ENCODE results near the gene ARHGEF28.
A peak's percentile ranks its signal among the peaks of the same experiment; 100 is the strongest.

The ARHGEF28 gene, protein sequence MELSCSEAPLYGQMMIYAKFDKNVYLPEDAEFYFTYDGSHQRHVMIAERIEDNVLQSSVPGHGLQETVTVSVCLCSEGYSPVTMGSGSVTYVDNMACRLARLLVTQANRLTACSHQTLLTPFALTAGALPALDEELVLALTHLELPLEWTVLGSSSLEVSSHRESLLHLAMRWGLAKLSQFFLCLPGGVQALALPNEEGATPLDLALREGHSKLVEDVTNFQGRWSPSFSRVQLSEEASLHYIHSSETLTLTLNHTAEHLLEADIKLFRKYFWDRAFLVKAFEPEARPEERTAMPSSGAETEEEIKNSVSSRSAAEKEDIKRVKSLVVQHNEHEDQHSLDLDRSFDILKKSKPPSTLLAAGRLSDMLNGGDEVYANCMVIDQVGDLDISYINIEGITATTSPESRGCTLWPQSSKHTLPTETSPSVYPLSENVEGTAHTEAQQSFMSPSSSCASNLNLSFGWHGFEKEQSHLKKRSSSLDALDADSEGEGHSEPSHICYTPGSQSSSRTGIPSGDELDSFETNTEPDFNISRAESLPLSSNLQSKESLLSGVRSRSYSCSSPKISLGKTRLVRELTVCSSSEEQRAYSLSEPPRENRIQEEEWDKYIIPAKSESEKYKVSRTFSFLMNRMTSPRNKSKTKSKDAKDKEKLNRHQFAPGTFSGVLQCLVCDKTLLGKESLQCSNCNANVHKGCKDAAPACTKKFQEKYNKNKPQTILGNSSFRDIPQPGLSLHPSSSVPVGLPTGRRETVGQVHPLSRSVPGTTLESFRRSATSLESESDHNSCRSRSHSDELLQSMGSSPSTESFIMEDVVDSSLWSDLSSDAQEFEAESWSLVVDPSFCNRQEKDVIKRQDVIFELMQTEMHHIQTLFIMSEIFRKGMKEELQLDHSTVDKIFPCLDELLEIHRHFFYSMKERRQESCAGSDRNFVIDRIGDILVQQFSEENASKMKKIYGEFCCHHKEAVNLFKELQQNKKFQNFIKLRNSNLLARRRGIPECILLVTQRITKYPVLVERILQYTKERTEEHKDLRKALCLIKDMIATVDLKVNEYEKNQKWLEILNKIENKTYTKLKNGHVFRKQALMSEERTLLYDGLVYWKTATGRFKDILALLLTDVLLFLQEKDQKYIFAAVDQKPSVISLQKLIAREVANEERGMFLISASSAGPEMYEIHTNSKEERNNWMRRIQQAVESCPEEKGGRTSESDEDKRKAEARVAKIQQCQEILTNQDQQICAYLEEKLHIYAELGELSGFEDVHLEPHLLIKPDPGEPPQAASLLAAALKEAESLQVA (N-terminal part only)

DNA sequence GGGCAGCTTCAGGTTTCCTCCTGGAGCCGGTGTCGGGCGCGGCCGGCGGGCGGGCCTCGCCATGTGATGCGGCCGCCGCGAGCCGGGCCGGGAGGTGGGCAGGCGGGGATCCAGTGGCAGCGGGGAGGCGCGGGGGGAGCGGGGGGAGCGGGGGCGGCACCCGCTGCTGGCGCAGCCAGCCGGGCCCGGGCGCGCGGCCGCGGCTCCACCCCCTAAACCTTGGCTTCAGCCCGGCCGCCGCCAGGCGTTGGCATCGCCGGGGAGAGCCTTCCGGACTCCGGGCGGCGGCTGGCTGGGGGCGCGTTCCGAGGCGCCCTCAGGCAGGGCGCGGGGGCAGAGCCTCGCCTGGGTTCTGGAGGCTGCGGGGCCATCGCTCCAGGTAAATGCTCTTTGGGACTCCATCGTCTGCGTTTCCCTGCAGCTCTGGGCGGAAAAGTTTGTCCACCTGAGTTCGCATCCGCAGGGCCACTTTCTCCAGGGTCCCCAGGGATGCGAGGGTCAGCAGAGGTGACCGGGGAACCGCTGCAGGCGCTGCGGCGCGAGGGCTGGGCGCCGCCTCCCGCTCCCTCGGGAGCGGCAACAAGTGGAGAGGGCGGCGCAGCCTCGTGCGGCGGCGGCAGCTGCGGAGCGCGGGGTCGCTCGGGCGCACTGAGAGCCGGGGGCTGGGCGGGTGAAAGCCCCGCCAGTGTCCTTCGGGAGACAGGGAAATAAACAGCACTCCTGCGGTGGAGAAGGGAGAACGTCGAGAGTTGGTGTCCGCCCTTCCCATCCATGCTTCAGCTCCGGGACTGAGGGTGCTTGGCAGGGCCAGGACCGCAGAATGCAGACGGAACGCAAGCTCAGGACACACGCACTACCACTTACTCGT is at the start of gene ARHGEF28:
Gene ARHGEF28 (plus strand): TSS at position 253 of the 868 bp plus-strand sequence. CDS start 58,656 bp downstream, outside the sequence.
- DNase-seq (ENCODE audit: extremely low read depth in 1 of 2, low read depth in 1 of 2) = peak in 1 of 2 donors; percentile 17

DNA sequence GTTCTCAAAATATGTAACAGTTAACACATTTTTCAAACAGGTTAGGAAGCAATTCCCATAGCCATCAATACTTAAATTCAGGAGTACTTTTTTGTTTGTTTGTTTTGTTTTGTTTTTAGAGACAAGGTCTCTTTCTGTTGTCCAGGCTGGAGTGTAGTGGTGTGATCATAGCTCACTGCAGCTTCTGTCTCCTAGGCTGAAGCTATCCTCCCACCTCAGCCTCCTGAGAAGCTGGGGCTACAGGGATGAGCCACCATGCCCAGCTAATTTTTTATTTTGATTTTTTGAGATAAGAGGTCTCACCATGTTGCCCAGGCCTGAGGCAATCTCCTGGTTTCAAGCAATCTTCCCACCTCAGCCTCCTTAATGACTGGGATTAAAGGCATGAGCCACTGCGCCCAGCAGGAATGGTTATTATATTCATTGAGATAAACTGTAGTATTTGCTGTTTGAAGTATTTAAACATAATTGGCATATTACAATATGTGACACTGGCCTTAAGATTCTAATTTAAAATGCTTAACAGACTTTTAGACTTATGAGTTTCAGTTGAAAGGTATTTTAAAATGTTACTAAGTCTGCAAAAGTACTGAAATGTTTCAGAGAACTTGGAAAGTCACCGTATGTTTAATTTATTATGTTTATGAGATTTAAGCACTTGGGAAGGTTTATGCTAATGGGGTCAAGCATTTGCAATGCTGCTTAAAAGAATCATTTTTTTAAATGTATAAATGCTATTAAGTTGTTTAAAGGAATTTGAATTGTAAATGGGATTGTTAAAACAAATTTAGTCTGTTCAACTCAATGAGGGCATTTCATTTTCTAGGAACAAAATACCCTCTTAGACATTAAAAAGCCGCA is 43.5 kb upstream of the ARHGEF28 start:
- no peak for DNase-seq (ENCODE audit: extremely low read depth in 1 of 2, low read depth in 1 of 2)

DNA sequence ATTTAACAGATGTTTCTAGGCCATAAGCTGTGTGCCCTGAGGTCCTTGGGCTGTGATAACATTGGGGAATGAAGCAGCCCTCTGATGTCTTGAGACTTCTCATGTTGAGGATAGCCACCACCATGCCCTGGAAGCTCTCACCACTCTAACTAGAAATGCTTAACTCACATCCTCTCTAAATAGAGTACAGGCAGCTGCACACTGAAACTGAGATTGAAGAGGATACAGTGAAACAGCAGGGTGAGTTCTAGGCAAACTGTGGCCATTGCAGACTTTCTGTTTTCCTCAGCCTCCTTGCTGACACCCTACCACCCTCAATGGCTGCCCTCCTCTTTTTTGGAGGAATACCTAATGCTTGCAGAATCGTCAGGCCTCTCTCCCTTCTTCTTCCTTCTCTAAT is 38.1 kb upstream of the ARHGEF28 start:
- DNase-seq (ENCODE audit: extremely low read depth in 1 of 2, low read depth in 1 of 2) = no peak

DNA sequence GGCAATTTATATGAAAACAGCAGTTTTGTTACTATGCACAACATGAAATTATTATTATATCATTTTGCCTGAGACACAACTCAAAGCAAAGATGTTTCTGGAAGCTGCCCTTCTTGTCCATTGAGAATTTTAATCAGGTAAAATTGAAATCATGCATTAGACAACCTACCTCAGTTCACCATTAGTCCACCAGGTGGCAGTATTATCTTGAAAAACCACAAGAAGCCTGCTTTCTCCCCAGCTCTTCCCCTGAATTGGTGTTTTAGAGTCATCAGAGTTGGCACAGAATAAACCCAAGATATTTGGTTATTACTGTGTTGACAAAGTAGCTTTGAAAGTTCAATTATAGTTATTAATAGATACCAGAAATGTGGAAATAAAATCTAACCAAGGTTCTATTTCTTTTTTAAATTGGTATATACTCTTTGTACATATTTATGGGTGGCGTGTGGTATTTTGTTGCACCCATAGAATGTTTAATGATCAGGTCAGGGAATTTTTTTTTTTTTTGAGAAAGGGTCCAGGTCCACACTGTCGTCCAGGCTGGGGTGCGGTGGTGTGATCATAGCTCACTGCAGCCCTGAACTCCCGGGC is 34.8 kb upstream of the ARHGEF28 start:
- peak in 1 of 2 donors; percentile 6 for DNase-seq (ENCODE audit: extremely low read depth in 1 of 2, low read depth in 1 of 2)

DNA sequence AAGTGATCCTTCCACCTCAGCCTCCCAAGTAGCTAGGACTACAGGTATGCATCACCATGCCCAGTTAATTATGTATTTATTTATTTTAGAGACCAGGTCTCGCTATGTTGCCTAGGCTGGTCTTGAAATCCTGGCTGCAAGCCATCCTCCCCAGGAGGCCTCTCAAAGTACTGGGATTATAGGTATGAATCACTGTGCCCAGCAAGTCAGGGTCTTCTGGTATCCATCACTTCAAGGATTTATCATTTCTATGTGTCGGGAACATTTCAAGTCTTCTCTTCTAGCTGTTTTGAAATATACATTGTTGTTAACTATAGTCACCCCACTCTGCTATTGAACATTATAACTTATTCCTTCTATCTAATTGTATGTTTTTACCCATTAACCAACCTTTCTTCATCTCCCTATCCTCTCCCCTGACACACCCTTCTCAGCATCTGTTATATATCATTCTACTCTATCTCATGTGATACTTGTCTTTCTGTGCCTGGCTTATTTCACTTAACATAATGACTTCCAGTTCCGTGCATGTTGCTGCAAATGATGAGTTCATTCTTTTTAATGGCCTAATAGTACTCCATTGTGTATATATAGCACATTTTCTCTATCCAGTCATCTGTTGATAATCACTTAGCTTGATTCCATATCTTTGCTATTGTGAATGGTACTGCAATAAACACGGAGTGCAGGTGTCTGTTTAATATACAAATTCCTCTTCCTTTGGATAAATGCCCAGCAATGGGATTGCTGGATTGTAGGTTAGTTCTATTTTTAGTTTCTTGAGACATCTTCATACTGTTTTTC is 34.1 kb upstream of the ARHGEF28 start:
- no peak for DNase-seq (ENCODE audit: extremely low read depth in 1 of 2, low read depth in 1 of 2)

DNA sequence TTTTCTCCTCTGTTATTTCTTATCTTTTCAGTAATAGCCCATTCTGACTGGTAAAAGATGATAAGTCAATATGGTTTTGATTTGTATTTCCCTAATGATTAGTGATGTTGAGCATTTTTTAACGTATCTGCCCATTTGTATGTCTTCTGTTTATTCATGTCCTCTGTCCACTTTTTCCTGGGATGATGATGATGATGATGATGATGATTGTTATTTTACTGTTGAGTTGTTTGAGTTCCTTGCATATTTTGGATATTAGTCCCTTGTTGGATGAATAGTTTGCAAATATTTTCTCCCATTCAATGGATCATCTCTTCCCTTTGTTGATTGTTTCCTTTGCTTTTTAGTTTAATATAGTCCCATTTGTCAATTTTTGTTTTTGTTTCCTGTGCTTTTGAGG is 33.4 kb upstream of the ARHGEF28 start:
- no peak for DNase-seq (ENCODE audit: extremely low read depth in 1 of 2, low read depth in 1 of 2)

DNA sequence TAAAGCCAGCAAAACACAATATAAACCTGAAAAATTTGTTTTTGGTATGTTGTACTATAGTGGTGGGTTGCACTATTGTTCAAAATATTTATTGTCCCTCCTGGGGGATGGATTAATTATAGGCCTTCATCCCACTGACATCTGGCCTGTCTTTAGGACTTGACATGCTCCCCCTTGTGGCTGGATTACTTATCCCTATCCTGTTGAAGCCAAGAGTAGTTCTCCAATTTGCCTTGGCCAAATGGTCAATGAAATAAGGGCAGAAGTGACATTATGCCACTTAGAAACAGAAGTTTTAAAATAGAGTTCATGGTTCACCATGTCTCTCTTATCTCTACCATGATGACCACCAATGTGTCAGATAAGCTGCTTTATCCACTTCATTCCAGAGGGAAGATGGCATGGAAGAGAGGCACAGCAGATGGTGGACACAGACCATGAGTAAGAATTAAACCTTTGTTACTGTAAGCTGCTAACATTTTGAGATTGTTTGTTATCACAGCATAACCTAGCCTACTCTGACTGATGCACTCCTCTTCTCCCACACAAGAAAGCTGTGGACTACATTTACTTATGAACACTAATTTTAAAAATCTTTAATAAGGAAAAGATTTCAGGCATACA is 29.2 kb upstream of the ARHGEF28 start:
- DNase-seq (ENCODE audit: extremely low read depth in 1 of 2, low read depth in 1 of 2) = no peak

DNA sequence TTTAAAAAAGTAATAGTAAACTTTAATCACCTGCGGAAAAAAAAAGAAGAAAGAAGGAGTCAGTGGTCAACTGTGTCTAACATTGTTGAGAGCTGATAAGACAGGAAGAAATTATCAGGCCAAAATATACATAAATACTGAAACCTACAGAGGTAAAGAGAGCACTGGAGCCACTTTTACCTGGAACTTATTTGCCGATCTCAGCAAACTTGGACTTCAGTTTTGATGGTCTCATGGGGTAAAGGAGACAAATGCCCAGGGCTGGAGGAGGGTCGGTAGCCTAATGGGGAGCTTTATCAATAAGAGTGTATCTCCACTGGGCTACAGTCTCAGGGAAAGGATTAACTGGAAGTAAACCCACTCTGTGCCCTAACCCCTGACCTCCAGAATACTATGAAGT is 26.6 kb upstream of the ARHGEF28 start:
- no peak for DNase-seq (ENCODE audit: extremely low read depth in 1 of 2, low read depth in 1 of 2)

DNA sequence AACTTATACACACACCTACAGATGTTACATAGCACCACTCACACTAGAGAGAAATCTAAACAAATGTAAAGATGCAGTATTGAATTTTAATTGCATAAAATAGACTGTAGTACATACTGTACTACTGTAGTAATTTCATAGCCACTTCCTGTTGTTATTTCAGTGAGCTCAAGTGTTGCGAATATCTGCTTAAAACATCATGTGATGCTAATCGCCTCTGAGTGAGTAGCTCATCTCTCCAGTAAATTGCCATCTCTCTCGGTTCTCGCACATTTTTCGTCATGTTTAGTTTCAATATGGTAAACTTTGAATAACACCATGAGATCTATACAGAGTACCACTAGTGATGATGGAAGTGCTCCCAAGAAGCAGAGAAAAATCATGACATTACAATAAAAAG is 22.0 kb upstream of the ARHGEF28 start:
- no peak for DNase-seq (ENCODE audit: extremely low read depth in 1 of 2, low read depth in 1 of 2)

DNA sequence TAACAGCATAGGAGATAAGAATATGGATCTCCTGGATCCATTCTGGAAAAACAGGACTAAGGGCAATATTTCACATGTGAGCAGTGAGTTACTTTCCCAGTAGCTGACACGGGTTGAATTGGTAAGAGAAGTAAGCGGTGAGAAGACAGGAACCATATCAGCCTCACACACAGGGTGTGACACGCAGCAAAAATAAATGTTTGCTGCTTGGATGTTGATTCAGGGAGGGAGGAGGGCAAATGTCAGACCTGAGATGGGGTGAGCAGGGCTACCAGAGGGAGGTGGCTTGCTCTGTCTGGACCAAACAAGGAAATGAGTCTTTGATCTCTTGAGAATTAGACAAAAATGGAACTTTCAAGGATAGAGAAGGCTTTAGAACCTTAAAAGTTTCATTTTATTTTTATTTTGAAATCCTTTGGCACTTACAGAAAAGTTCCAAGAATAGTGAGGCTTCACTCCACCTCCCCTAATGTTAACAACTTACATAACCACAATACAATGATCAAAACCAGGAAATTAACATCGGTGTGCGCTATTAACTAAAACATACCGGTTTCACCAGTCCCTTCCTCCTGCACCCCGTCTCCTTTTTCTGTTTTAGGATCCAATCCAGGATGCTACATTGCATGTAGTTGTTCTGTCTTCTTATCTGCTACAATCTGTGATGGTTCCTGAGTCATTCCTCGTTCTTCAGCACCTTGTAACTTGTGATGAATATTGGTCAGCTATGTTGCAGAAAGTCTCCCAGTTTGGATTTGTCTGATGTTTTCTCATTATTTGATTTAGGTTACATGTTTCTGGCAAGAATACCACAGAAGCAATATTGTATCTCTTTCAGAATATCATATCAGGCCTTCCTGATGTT is 20.5 kb upstream of the ARHGEF28 start:
- DNase-seq (ENCODE audit: extremely low read depth in 1 of 2, low read depth in 1 of 2) = no peak

DNA sequence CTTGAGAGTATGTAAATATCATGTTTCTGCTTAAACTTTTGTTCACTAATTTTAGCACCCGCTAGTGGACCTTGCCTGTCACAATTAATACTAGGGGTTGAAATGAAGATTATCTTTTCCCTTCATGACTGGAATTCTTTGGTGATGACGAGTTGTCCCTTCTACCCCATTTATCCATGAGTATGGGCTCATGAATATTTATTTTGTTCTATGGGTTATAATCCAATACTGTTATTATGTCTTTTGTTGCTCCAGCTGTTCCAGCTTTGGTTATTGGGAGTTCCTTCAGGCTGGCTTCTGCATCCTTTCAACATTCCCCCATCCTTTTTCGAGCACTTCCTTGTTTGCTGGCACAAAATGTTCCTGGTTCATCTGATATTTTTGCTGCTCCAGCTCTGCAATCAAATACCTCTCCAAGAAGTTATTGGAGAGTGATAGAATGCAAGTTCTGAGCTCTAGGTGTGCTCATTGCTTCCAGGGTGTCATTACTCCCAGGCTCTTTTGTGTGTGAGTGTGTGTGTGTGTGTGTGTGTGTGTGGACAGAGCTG is 19.7 kb upstream of the ARHGEF28 start:
- no peak for DNase-seq (ENCODE audit: extremely low read depth in 1 of 2, low read depth in 1 of 2)

DNA sequence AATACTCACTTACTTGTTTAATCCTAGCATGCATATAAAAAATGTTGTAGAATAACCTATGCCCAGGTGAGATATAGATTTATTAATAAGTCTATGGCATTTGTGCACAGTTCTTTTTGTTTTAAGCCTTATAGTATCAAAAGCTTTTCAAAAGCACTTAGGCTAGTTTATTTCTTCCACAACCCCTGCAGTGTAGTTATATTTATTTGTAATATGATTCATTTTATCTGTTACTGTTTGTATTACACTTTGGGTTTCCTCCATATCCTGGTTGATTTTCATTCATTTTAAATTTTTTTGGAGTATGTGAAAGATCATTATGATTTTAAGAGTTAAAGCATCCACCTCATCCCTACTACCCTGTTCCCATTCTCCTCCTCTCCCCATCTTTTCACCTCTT is 18.8 kb upstream of the ARHGEF28 start:
- DNase-seq (ENCODE audit: extremely low read depth in 1 of 2, low read depth in 1 of 2) = no peak

DNA sequence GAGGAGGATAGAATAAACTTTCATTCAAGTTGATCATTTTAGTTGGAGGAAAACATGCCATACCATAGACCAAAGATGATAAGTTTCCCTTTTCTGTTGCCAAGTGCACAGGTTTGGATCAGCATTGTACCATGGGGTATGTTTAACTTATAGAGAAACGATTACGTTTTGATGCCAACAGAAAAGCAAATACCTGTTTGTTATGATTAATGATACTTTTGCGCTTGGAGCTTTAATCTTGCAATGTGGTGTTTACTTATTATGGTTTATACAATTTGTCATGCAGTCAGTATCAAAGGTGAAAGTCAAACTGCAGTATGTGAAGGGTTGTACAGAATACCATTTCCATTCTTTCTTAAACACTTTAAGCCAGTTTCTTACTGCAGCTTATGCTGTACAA is 13.2 kb upstream of the ARHGEF28 start:
- no peak for DNase-seq (ENCODE audit: extremely low read depth in 1 of 2, low read depth in 1 of 2)

DNA sequence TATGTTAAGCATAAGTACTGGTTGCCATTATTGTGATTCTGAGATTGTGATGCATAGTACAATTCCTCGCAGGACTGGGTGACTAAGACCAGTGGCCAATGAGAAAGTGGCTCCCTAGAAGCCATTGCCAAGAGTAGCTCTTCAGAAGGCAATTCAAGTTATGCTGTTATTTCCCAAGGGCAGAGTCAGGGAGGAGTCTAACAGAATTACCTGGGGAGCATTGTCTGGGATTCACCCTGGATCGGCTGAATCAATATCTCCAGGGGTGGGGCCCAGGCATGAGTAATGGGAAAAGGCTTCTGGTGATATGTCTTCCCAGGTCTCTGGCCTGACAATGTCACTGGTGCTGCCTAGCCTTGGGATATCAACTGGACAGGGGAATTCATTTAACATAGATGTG is 10.9 kb upstream of the ARHGEF28 start:
- DNase-seq (ENCODE audit: extremely low read depth in 1 of 2, low read depth in 1 of 2) = no peak

DNA sequence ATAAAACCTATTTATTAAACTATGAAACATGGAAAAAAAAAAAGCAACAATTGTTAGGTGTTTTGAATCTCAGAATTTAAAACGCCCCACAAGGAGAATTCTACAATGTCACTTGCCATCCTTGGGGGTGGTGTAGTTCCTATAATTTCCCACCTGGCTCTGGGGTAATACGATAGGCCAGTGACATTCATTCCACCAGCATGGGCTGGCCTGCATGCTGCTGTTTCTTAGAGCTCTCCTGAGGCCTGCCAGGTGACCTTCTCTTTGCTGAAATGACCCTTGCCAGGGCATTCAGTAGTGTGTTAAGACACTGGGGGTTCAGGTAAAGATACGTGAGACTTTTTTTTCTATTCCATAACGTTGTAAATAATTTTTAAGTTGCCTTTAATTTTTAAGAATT is 10.0 kb upstream of the ARHGEF28 start:
- DNase-seq (ENCODE audit: extremely low read depth in 1 of 2, low read depth in 1 of 2) = no peak

DNA sequence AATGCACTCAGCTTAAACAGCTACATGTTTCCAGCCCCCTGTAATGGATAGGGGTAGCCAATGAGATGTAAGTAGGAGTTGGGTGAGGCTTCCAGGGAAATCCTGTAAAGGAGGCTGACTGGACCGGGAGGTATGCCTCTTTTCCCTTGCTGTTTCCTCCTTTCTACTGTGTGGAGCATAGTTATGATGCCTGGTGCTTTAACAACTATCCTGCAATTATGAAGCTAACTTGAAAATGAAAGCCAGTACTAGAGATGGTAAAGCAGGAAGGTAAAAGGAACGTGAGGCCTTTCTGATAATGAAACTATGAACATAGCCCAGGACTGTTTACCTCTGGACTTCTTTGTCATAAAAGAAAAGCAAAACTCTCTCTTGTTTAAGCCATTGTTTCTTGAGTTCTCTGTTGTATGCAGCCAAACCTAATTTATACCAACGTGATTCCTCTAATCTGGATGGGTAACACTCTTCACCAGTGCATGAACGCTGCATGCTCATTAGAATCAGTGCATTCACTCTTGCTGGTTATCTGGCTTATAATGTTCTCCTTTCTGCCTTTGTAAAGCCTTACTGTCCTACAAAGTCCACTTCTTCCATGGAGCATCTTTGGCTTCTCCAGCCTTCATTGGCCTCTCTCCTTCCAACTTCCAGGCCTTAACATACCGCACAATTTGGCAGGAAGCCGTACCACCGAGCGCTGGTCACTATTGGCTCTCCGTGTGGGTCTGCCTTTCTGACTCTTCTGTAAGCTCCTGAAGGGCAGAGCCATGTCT is 8.3 kb upstream of the ARHGEF28 start:
- no peak for DNase-seq (ENCODE audit: extremely low read depth in 1 of 2, low read depth in 1 of 2)

Data from activated CD8-positive, alpha-beta memory T cell treated with anti-CD3 and anti-CD28 coated beads for 1 hour (primary cell).